NB4 (cell line): Measurements from ENCODE around the gene CHRNA7.

ENCODE experiments used
- DNase-seq: peaks from one replicate; pipeline ENCODE4 v3.0.0; 2010; ENCODE audit warnings: low read depth
- H3K4me3 ChIP-seq: one replicate; pipeline ENCODE4 v1.5.1; 2011; ENCODE audit warnings: mild to moderate bottlenecking, low read depth, low read length, moderate library complexity
- MAX ChIP-seq: IDR thresholded peaks from 2 replicates; pipeline ENCODE4 v1.6.1; 2011; ENCODE audit warnings: low read depth, low read length
- MYC ChIP-seq: IDR thresholded peaks from 2 replicates; pipeline ENCODE4 v1.6.1; 2011; ENCODE audit warnings: low read depth, low read length
- POLR2A ChIP-seq: IDR thresholded peaks from 2 replicates; pipeline ENCODE4 v1.6.1; 2011; ENCODE audit warnings: mild to moderate bottlenecking; ENCODE audit not compliant: insufficient read length; ENCODE audit errors: extremely low read depth
- TF ChIP-seq, protein P1 (sequence below): IDR thresholded peaks from one replicate; pipeline ENCODE4 v1.5.1; 2012; ENCODE audit warnings: low read depth, low read length

Gene CHRNA7

DNA sequence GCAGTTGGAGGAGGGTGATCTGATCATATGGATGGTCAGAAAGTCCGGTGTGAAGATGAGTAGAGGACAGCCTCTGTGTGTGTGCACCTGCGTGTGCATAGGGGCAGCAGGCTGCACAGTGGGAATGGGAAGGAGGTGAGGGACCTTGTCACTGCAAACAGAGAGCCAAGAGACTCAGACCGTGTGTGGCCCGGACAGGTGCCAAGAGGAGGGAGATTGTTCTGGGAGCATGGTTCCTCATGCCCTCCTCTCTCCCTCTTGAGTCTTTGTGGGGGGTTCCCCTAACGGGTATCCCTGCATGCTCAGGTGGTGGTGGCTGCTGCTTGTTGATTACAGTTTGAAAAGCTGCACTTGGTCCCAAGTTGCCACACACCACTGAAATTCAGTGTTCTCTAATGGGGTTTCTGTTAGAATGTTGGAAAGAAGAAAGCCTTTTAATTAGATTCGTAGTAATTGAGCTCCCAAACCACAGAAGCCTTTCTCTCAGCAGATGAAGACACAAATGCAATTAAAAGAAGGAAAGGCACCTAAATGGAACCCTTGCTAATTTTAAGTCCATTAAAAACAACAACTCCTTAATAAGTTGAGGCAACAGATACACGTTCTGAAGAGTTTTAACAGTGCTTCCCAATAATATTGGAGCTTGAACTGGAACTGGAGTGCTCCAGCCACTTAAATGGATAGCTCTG lies 68.9 kb downstream of the CHRNA7 start:
- H3K4me3 ChIP-seq, result no peak overlapping the region
- no peak for DNase-seq
- TF ChIP-seq, protein P1, sequence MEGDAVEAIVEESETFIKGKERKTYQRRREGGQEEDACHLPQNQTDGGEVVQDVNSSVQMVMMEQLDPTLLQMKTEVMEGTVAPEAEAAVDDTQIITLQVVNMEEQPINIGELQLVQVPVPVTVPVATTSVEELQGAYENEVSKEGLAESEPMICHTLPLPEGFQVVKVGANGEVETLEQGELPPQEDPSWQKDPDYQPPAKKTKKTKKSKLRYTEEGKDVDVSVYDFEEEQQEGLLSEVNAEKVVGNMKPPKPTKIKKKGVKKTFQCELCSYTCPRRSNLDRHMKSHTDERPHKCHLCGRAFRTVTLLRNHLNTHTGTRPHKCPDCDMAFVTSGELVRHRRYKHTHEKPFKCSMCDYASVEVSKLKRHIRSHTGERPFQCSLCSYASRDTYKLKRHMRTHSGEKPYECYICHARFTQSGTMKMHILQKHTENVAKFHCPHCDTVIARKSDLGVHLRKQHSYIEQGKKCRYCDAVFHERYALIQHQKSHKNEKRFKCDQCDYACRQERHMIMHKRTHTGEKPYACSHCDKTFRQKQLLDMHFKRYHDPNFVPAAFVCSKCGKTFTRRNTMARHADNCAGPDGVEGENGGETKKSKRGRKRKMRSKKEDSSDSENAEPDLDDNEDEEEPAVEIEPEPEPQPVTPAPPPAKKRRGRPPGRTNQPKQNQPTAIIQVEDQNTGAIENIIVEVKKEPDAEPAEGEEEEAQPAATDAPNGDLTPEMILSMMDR, result no peak
- TF ChIP-seq MYC (no peak), MAX (no peak), POLR2A (no peak)

- no peak for DNase-seq
- no peak overlapping the region for H3K4me3 ChIP-seq
Measured at GRCh38 chr15:32099956-32100684, 69.8 kb downstream of the CHRNA7 start.

DNA sequence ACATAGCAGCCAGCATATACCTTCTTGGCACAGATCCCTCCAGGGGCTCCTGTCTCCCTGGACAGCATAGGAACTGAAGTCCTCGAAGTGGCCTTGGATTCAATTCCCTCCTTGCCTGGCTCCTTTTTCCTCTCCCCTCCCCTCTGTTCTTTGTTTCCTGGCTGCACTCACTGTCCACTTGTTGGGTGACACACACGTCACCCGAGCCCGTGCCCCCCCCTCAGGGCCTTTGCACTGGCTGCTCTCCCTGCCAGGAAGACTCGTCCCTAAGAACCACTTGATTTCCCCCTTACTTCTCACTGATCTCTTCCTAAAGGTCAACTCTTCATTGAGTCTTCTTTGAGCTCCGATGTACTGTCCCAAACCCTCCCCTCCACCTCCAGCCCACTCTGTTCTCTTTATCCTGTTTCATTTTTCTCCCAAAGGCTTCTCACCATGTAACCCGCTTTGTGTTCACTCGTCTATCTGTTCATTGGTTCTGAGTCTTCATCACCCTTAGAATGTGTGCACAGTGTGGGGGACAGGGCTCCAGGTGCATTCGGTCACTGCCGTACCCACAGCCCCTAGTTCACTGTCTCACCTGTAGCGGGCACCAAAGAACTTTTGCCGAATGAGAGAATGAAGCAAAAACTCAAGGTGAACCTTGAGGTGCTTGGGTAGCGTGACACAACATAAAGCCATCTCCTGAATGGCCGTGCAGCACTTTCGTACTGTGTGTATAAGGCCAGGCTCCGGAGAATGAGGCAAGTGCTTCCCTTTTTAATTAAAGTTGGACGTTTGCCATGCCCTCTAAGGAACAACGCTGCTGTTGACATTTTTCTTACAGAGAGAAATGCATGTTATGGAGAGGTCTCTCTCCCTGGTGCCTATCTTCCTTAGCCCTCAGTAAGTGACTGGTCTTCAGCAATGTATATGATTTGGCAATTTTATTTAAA lies 74.0 kb downstream of the CHRNA7 start:
- H3K4me3 ChIP-seq, result no peak overlapping the region
- TF ChIP-seq MYC (no peak), MAX (no peak), POLR2A (no peak)
- TF ChIP-seq, protein P1, result peak; percentile 23
- DNase-seq, result no peak

More at GRCh38 chr15:32099956-32100684, 69.8 kb downstream of the CHRNA7 start:
- TF ChIP-seq MYC (no peak), MAX (no peak), POLR2A (no peak)
- TF ChIP-seq, protein P1, result no peak

DNA sequence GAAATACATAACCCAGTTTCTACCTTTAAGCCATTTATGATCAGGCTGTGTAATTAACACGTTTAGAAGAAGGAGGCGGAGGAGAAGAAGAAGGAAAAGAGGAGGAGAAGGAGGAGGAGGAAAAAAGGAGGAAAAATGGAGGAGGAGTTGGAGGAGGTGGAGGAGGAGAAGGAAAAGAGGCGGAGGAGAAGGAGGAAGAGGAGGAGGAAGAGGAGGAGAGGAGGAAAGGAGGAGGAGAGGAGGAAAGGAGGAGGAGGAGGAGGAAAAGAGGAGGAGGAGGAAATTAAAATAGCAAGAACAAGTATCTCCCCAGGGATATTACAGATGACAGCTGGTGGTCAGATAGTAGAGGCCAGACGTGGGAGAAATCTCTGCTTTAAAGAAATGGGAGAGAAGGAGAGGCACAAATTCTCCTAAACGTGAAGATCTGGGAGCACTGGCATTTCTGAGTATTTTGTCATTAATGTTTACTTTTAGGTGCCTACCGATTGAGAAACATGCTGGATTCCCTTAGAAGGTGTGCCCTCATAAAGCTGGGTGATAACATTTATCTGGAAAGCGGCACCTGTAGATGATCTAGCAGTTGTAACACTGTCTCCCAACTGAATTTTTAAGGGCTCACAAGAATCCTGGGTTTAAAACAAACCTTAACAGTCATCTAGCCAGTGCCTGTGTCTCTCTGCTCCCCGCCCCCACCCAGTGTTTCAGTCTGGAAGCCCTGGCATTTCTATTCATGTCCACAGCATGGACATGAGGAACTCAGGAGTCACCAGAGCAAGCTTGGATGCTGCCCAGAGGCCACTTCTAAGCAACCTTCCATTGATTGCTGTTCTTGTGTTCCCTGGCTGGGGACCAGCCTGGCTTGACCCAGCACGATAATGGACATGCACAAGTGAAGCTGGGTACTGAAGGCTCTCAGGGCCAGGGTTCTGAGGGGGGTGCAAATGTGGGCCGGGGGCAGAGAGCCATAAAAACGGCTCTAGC lies 75.2 kb downstream of the CHRNA7 start:
- TF ChIP-seq, protein P1, result no peak
- TF ChIP-seq MAX (no peak), POLR2A (no peak), MYC (no peak)
- H3K4me3 ChIP-seq, result no peak overlapping the region
- no peak for DNase-seq
